BLaER1 treated with 17β-estradiol and CSF1 and Interleukin-3, amounts not matched to agents 10 nM and 100 nM (cell line): ENCODE data around the gene NHLRC4.

Experiments
- H3K27ac ChIP-seq, 11 experiments: shearing (Covaris generic); formaldehyde crosslinking; 2 replicates each; pipeline ENCODE4 v1.8.1; 2022
- H3K27me3 ChIP-seq, 11 experiments: shearing (Covaris generic); formaldehyde crosslinking; 2 replicates each; pipeline ENCODE4 v1.8.1; 2022
- H3K36me3 ChIP-seq, 11 experiments: shearing (Covaris generic); formaldehyde crosslinking; 2 replicates each; pipeline ENCODE4 v1.8.1; 2022
- H3K4me1 ChIP-seq, 10 experiments: shearing (Covaris generic); formaldehyde crosslinking; 2 replicates each; pipeline ENCODE4 v1.8.1; 2022
- H3K4me2 ChIP-seq, 11 experiments: shearing (Covaris generic); formaldehyde crosslinking; 2 replicates each; pipeline ENCODE4 v1.8.1; 2022
- H3K4me3 ChIP-seq, 10 experiments: shearing (Covaris generic); formaldehyde crosslinking; 2 replicates each; pipeline ENCODE4 v1.8.1; 2022
- H3K9ac ChIP-seq, 11 experiments: shearing (Covaris generic); formaldehyde crosslinking; 2 replicates each; pipeline ENCODE4 v1.8.1; 2022
- H3K9me3 ChIP-seq, 11 experiments: shearing (Covaris generic); formaldehyde crosslinking; replicated peaks in 1 of 11; 2 replicates each; pipeline ENCODE4 v1.8.1; 2022
- H4K20me1 ChIP-seq, 11 experiments: shearing (Covaris generic); formaldehyde crosslinking; 2 replicates each; pipeline ENCODE4 v1.8.1; 2022
- Cebpa-rat ChIP-seq, 11 experiments: shearing (Covaris generic); IDR thresholded peaks; 2 replicates each; pipeline ENCODE4 v1.8.1; 2022

Gene NHLRC4

DNA sequence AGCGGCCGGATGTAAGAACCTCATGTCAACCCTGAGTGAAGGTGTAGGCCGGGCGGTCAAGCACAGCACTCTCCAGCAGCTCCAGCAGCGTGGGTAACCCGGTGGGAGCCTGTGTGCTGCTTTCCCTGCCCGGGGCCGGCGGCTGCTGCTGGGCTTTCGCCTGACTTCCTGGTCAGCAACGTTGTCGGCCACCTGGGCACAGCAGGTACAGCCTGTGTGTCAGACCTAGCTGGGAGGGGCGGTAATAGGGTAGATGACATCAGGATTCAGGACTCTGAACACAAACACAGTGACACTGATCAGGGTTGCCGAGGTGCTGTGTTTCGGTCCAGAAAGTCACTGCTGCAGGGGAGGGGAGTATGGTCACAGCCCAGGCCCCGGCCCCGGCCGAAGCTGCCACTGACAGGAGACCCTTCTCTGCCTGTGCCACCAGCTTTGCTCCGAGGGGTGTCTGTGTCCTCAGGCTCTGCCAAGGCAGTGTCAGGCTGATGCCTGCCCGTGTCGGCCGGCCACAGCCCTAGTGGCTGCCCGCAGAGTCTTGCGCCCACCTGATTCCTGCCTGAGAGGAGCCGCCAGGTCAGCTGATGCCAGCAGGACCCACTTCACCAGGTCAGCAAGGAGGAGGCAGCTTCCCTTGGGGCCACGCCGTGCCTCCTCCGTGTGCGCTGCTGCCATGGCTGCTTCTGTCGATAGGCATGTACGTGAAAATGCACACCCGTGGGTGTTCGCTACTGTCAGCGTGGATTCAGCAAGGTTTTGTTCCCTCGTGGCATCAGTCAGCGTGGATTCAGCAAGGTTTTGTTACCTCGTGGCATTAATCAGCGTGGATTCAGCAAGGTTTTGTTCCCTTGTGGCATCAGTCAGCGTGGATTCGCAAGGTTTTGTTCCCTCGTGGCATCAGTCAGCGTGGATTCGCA is 32.3 kb downstream of the NHLRC4 start:
- H4K20me1 ChIP-seq: peaks cover 26 to 81% (median 69%) of the 10 kb centered on the region in 11 experiments; a peak in 21 of 22 replicates
- peaks cover 13 to 64% (median 26%) of the 10 kb centered on the region in 11 experiments; a peak in 21 of 22 replicates for H3K36me3 ChIP-seq
- no peak overlapping the region for H3K4me3 ChIP-seq
- no peak for TF ChIP-seq Cebpa-rat (IDR thresholded peaks at IDR 0.05)
- H3K4me2 ChIP-seq: no peak overlapping the region
- no peak overlapping the region for H3K27ac ChIP-seq
- H3K9ac ChIP-seq: no peak overlapping the region
- H3K27me3 ChIP-seq: no peaks in the 10 kb centered on the region
- H3K4me1 ChIP-seq: peaks cover 25 to 42% (median 32%) of the 10 kb centered on the region in 10 experiments
- peaks cover 0 to 15% (median 5%) of the 10 kb centered on the region in 11 experiments; a peak in 14 of 22 replicates for H3K9me3 ChIP-seq

- Histone ChIP-seq H3K36me3 (peaks cover 19 to 71% (median 40%) of the 10 kb centered on the region in 11 experiments; a peak in 21 of 22 replicates), H3K4me1 (peaks cover 8 to 25% (median 15%) of the 10 kb centered on the region in 10 experiments), H3K9me3 (peaks cover 11 to 32% (median 22%) of the 10 kb centered on the region in 11 experiments), H3K9ac (0 out of 22 replicates have a peak overlapping the region, but pooled peaks of 1 of the 11 experiments have one; percentile 31), H3K4me3 (no peak overlapping the region), H3K27ac (no peak overlapping the region), H3K4me2 (no peak overlapping the region; a peak in 1 of 22 replicates), H4K20me1 (peaks cover 12 to 72% (median 58%) of the 10 kb centered on the region in 11 experiments; a peak in 20 of 22 replicates), H3K27me3 (no peaks in the 10 kb centered on the region)
- no peak for TF ChIP-seq Cebpa-rat (IDR thresholded peaks at IDR 0.05)
Observed at GRCh38 chr16:600781-601180, 34.0 kb downstream of the NHLRC4 start.

- Histone ChIP-seq H3K9ac (no peak overlapping the region), H3K27ac (no peak overlapping the region), H3K4me2 (no peak overlapping the region), H3K4me3 (no peak overlapping the region), H3K27me3 (no peaks in the 10 kb centered on the region), H3K9me3 (peaks cover 11 to 48% (median 42%) of the 10 kb centered on the region in 11 experiments), H4K20me1 (peaks cover 11 to 79% (median 52%) of the 10 kb centered on the region in 11 experiments; a peak in 21 of 22 replicates), H3K4me1 (peaks cover 0 to 20% (median 11%) of the 10 kb centered on the region in 10 experiments; a peak in 16 of 20 replicates), H3K36me3 (peaks cover 11 to 61% (median 39%) of the 10 kb centered on the region in 11 experiments; a peak in 21 of 22 replicates)
- TF ChIP-seq Cebpa-rat (IDR thresholded peaks at IDR 0.05): no peak
Observed at GRCh38 chr16:603933-604332, 37.1 kb downstream of the NHLRC4 start.

DNA sequence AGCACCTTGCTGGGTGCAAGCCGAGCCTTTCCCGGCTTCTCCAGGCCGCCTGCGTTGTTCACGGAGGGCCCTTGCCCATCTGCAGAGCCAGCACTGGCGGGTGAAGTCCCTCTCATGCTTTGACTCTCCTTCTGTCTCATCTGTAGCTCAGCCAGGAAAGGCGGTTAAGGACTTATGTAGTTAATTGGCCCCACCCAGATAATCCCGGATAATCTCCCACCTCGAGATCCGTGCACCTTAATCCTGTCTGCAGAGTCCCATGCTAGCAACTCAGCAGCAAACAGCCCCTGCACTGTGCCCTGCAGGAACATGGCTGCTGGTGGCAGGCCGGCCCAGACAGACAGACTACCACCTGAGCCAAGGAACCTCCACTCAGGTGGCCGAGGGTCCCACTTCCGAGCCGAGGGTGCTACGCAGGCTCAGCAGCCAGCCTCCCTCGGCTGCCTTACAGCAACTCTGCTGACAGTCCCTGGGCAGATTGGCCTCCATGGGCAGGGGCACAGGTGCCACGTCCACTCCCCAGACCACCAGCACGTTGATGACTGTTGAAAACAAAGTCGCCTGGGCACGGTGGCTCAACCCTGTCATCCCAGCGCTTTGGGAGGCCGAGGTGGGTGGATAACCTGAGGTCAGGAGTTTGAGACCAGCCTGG is 40.0 kb downstream of the NHLRC4 start:
- 0 out of 20 replicates have a peak overlapping the region, but pooled peaks of 1 of the 10 experiments have one; percentile 7 for H3K4me3 ChIP-seq

GRCh38 chr16:608019-608418 is 41.2 kb downstream of the NHLRC4 start:
- Histone ChIP-seq H3K27me3 (no peaks in the 10 kb centered on the region), H3K9me3 (peaks cover 13 to 55% (median 43%) of the 10 kb centered on the region in 11 experiments), H4K20me1 (peaks cover 22 to 66% (median 45%) of the 10 kb centered on the region in 11 experiments; a peak in 20 of 22 replicates), H3K36me3 (peaks cover 6 to 47% (median 30%) of the 10 kb centered on the region in 11 experiments; a peak in 21 of 22 replicates), H3K4me2 (0 out of 22 replicates have a peak overlapping the region, but pooled peaks of 1 of the 11 experiments have one; percentile 43), H3K27ac (no peak overlapping the region), H3K4me1 (peaks cover 0 to 34% (median 25%) of the 10 kb centered on the region in 10 experiments; a peak in 16 of 20 replicates), H3K9ac (no peak overlapping the region), H3K4me3 (no peak overlapping the region)
- no peak for TF ChIP-seq Cebpa-rat (IDR thresholded peaks at IDR 0.05)

More for the DNA sequence above, 40.0 kb downstream of the NHLRC4 start:
- H3K27ac ChIP-seq: no peak overlapping the region
- TF ChIP-seq Cebpa-rat (IDR thresholded peaks at IDR 0.05): no peak
- H3K4me2 ChIP-seq: no peak overlapping the region
- peaks cover 0 to 34% (median 25%) of the 10 kb centered on the region in 10 experiments; a peak in 16 of 20 replicates for H3K4me1 ChIP-seq
- peaks cover 13 to 53% (median 42%) of the 10 kb centered on the region in 11 experiments for H3K9me3 ChIP-seq
- H3K9ac ChIP-seq: no peak overlapping the region
- H4K20me1 ChIP-seq: peaks cover 22 to 78% (median 55%) of the 10 kb centered on the region in 11 experiments; a peak in 20 of 22 replicates
- H3K27me3 ChIP-seq: no peaks in the 10 kb centered on the region
- peaks cover 6 to 47% (median 29%) of the 10 kb centered on the region in 11 experiments; a peak in 21 of 22 replicates for H3K36me3 ChIP-seq

GRCh38 chr16:609316-609715 is 42.5 kb downstream of the NHLRC4 start:
- Histone ChIP-seq H4K20me1 (peaks cover 26 to 67% (median 45%) of the 10 kb centered on the region in 11 experiments; a peak in 20 of 22 replicates), H3K4me1 (peaks cover 0 to 42% (median 32%) of the 10 kb centered on the region in 10 experiments; a peak in 16 of 20 replicates), H3K36me3 (peaks cover 16 to 46% (median 37%) of the 10 kb centered on the region in 11 experiments; a peak in 21 of 22 replicates), H3K4me3 (no peak overlapping the region), H3K9me3 (peaks cover 13 to 59% (median 48%) of the 10 kb centered on the region in 11 experiments), H3K27me3 (no peaks in the 10 kb centered on the region), H3K4me2 (peak overlapping the region in 9 of 11 experiments; percentile 43 to 83 (median 70); a peak in 18 of 22 replicates), H3K9ac (peak overlapping the region in 10 of 11 experiments; percentile 2 to 65 (median 38); a peak in 17 of 22 replicates), H3K27ac (peak overlapping the region in 2 of 11 experiments; percentile 28 to 32; a peak in 1 of 22 replicates)
- TF ChIP-seq Cebpa-rat (IDR thresholded peaks at IDR 0.05): no peak

GRCh38 chr16:609984-610383 is 43.2 kb downstream of the NHLRC4 start:
- Histone ChIP-seq H3K4me3 (no peak overlapping the region), H3K4me2 (peak overlapping the region in 9 of 11 experiments; percentile 43 to 83 (median 70); a peak in 20 of 22 replicates), H3K27me3 (no peaks in the 10 kb centered on the region), H3K9ac (peak overlapping the region in 10 of 11 experiments; percentile 2 to 65 (median 38); a peak in 17 of 22 replicates), H3K27ac (peak overlapping the region in 3 of 11 experiments; percentile 28 to 32 (median 30); a peak in 2 of 22 replicates), H4K20me1 (peaks cover 31 to 72% (median 50%) of the 10 kb centered on the region in 11 experiments; a peak in 21 of 22 replicates), H3K9me3 (peaks cover 8 to 52% (median 41%) of the 10 kb centered on the region in 11 experiments), H3K4me1 (peaks cover 0 to 49% (median 38%) of the 10 kb centered on the region in 10 experiments; a peak in 16 of 20 replicates), H3K36me3 (peaks cover 14 to 45% (median 30%) of the 10 kb centered on the region in 11 experiments; a peak in 21 of 22 replicates)
- TF ChIP-seq Cebpa-rat (IDR thresholded peaks at IDR 0.05): no peak
